ENCODE measurements around the gene LRRD1. TPM values are rescaled to one million over a fixed set of nuclear protein-coding genes. Genes with fewer than 3 reads are reported as not detected.

LRRD1 gene
- total RNA-seq, 2 donors from 2014 or later: not detected

DNA sequence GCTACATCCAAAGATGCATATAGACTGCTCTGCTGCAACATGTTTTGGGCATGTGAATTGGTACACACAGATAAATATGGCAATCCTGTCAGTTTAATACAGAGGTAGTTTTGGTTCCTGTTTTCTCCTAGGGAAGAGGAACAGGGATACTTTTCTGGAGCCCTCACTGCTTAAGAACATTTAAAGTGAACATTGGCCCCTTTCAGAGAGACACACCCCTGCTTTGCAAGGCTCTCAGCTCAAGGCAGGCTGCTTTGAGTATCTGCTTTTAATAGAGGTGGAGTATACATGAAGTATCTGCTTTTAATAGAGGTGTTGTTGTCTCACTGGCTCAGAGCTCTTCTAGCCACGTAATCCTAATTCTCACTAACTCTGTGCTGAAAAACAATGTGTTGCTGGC, 83.6 kb downstream of the LRRD1 start:
- Mint-ChIP-seq H3K4me1 (no peaks in the 10 kb centered on the region), H3K27me3 (ENCODE audit: insufficient read depth) (no peaks in the 10 kb centered on the region), H3K36me3 (ENCODE audit: low read depth) (peaks cover 61% of the 10 kb centered on the region), H3K9me3 (no peaks in the 10 kb centered on the region), H3K27ac (no peak overlapping the region), H3K4me3 (no peak overlapping the region)
- H3K4me1 ChIP-seq (ENCODE audit: control insufficient read depth, insufficient read depth, low read length): no peaks in the 10 kb centered on the region
- no peaks in the 10 kb centered on the region for H3K9me3 ChIP-seq (ENCODE audit: control insufficient read depth, low read length)
- TF ChIP-seq, protein P1, sequence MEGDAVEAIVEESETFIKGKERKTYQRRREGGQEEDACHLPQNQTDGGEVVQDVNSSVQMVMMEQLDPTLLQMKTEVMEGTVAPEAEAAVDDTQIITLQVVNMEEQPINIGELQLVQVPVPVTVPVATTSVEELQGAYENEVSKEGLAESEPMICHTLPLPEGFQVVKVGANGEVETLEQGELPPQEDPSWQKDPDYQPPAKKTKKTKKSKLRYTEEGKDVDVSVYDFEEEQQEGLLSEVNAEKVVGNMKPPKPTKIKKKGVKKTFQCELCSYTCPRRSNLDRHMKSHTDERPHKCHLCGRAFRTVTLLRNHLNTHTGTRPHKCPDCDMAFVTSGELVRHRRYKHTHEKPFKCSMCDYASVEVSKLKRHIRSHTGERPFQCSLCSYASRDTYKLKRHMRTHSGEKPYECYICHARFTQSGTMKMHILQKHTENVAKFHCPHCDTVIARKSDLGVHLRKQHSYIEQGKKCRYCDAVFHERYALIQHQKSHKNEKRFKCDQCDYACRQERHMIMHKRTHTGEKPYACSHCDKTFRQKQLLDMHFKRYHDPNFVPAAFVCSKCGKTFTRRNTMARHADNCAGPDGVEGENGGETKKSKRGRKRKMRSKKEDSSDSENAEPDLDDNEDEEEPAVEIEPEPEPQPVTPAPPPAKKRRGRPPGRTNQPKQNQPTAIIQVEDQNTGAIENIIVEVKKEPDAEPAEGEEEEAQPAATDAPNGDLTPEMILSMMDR (conservative IDR thresholded peaks at IDR 0.05): no peak
- no peak overlapping the region for H3K9ac ChIP-seq (ENCODE audit: extremely low read depth, low read length, poor library complexity, severe bottlenecking)
- peaks cover 78% of the 10 kb centered on the region for H3K36me3 ChIP-seq (ENCODE audit: control insufficient read depth, insufficient read depth, low read length)
- 100% methylated on average over 1 of the region's 1 CpG for WGBS, 2 experiments (ENCODE audit: insufficient coverage in 1 of 2, insufficient read length in 1 of 2)
- no peak for DNase-seq
- no peaks in the 10 kb centered on the region for H3K27me3 ChIP-seq (ENCODE audit: control insufficient read depth, insufficient read depth, low read length, poor library complexity, severe bottlenecking)
- no peak overlapping the region for H3K27ac ChIP-seq (ENCODE audit: low read depth, low read length)
- H3K4me3 ChIP-seq (ENCODE audit: low read length): no peak overlapping the region

Small RNAs within 50 kb of the gene (microRNA-seq; reads per million reads assigned to microRNA genes)
- not detected for gene MIR1285-1 (ENCODE audit: borderline microRNAs expressed)

Other genes starting within 250 kb of the LRRD1 start
- 10 to 100 TPM; 57.0 to 61.9 TPM for gene AKAP9, start 238.3 kb downstream of the LRRD1 start, total RNA-seq
- gene CYP51A1, start 44.7 kb downstream of the LRRD1 start, total RNA-seq: 10 to 100 TPM; 49.5 to 72.9 TPM
- gene KRIT1, start 66.8 kb upstream of the LRRD1 start, total RNA-seq: 10 to 100 TPM; 33.9 to 36.4 TPM
- 10 to 100 TPM; 51.4 to 60.7 TPM for gene ANKIB1, start 66.8 kb upstream of the LRRD1 start, total RNA-seq